Activated CD4-positive, alpha-beta T cell treated with anti-CD3 and anti-CD28 coated beads for 24 hours (primary cell): ENCODE measurements around the gene SUPT3H.
"Not testable (repeated sequence)": the region's sequence is repeated elsewhere in the genome, so short reads cannot be mapped to it uniquely, and the experiment has no call there.

Experiments
- DNase-seq, 2 donors: peaks; one replicate each; pipeline ENCODE4 v3.0.0-alpha.2; 2020; ENCODE audit warnings: low read depth in 2 of 2

The SUPT3H gene

GRCh38 chr6:45326698-45327417, 50.9 kb downstream of the SUPT3H start:
- DNase-seq: no peak

- no peak for DNase-seq
Measured at GRCh38 chr6:45323656-45324224, 54.0 kb downstream of the SUPT3H start.

- DNase-seq: no peak
Measured at GRCh38 chr6:45320349-45320748, 57.4 kb downstream of the SUPT3H start.

DNA sequence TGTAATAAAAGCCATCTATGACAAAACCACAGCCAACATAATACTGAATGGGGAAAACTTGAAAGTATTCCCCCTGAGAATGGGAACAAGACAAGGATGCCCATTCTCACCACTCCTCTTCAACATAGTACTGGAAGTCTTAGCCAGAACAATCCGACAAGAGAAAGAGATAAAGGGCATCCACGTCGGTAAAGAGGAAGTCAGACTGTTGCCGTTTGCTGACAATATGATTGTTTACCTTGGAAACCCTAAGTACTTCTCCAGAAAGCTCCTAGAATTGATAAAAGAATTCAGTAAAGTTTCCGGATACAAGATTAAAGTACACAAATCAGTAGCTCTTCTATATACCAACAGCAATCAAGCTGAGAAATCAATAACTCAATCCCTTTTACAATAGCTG, 63.6 kb downstream of the SUPT3H start:
- no peak for DNase-seq

- DNase-seq: no peak
Measured at GRCh38 chr6:45310118-45310788, 67.5 kb downstream of the SUPT3H start.

GRCh38 chr6:45305546-45305945, 72.2 kb downstream of the SUPT3H start:
- DNase-seq: no peak

DNA sequence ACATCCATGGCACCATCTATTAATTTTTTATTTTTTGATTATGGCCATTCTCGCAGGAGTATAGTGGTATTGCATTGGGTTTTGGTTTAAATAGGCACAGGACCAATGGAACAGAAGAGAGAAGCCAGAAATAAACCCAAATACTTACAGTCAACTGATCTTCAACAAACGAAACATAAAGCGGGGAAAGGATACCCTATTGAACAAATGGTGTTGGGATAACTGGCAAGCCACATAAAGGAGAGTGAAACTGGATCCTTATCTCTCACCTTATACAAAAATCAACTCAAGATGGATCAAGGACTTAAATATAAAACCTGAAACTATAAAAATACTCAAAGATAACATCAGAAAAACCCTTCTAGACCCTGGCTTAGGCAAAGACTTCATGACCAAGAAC, 74.9 kb downstream of the SUPT3H start:
- no peak for DNase-seq

GRCh38 chr6:45301348-45302142, 76.2 kb downstream of the SUPT3H start:
- DNase-seq: no peak

DNA sequence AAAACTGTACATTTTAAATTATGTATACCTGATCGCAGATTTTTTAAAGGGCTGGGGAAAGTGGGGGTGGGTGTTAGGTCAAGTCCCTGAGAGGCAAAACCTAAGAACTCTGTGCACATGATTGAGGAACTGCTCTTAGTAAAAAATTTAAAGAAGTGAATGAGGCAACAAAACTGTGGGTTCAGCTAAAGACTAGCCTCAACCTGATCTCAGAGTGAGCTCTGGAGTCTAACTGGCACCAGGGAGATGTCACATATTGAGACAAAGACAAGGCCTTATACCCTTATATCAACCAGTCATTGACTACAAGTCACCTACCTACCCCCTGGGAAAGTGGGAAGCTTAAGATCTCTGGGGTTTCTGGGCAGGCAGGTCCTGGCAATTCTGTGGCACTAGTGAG, 77.0 kb downstream of the SUPT3H start:
- no peak for DNase-seq

- no peak for DNase-seq
Measured at GRCh38 chr6:45299096-45299581, 78.6 kb downstream of the SUPT3H start.

GRCh38 chr6:45297320-45297719, 80.4 kb downstream of the SUPT3H start:
- no peak for DNase-seq

DNA sequence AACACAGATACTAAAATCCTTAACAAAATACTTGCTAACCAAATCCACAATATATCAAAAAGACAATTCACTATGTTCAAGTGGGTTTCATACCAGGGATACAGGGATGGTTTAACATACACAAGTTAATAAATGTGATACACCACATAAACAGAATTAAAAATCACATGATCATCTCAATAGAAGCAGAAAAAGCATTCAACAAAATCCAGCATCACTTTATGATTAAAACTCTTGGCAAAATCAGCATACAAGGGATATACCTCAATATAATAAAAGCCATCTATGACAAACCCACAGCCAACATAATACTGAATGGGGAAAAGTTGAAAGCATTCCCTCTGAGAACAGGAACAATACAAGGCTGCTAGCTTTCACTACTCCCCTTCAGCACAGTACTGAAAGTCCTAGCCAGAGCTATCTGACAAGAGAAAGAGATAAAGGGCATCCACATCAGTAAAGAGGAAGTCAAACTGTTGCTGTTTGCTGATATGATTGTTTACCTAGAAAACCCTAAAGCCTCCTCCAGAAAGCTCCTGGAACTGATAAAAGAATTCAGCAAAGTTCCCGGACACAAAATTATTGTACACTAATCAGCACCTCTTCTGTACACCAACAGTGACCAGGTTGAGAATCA, 83.6 kb downstream of the SUPT3H start:
- not testable (repeated sequence) for DNase-seq

GRCh38 chr6:45293306-45293705, 84.4 kb downstream of the SUPT3H start:
- DNase-seq: no peak

DNA sequence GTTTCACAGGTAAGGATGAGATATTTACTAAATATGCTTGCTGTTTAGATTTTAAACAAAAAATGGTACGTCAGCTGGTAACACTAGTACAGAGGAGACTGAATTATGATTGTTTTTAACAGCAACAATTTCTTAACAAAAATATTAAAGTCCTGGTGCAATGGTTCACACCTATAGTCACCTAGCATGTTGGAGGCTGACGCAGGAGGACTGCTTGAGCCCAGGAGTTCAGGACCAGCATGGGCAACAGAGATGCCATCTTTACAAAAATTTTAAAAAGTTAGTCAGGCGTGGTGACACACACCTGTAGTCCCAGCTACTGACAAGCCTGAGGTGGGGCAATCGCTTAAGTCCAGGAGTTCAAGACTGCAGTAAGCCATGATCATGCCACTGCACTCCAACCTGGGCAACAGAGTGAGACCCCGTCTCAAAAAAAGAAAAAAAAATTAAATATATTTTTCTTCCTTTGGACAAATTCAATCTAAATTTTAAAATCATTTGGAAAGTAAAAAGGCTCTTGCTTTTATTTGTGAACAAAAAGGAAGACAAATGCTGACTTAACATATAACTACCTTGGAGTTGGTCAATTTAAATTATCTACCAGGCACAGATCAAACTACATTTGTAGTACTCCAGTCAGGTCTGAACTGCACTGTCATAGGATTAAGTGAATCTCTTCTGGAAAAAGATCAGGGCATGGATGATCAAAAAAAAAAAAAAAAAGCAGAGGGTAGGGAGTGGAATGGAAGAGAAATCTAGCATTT, 87.8 kb downstream of the SUPT3H start:
- no peak for DNase-seq

- not testable (repeated sequence) for DNase-seq
Measured at GRCh38 chr6:45286707-45287106, 91.0 kb downstream of the SUPT3H start.

DNA sequence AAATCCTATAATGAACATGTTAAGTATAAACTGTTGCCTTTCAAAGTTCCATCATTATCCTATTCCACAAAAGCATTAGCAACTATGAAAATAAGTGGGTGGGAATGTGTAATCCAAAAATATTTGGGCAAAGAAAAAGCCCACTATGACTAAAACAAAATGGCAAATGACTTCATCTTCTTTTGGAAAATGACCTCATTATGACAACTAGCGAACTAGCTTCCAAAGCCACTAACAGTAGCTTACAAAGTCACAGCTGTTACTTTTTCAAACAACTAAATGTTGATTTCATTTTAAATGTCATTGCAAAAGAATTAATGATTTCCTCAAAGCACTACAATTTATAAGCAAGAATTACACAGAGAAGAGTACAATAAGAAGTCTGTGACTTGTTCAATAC, 99.4 kb downstream of the SUPT3H start:
- no peak for DNase-seq

GRCh38 chr6:45277741-45278140, 100.0 kb downstream of the SUPT3H start:
- DNase-seq: not testable (repeated sequence)

GRCh38 chr6:45275358-45275757, 102.4 kb downstream of the SUPT3H start:
- no peak for DNase-seq

DNA sequence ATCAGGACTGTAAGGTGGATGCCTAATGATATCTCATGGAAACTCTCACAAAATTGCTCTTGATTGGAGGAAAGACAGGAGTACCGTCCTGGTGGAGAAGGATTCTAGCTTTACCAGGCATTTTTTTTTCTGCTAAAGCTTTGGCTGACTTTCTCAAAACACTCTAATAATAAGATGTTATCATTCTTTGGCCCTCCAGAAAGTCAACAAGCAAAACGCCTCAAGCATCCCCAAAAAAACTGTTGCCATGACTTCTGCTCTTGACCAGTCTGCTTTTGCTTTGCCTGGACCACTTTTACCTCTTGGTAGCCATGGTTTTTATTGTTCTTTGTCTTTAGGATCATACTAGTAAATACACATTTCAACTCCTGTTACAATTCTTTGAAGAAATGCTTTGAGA, 105.1 kb downstream of the SUPT3H start:
- DNase-seq: no peak

DNA sequence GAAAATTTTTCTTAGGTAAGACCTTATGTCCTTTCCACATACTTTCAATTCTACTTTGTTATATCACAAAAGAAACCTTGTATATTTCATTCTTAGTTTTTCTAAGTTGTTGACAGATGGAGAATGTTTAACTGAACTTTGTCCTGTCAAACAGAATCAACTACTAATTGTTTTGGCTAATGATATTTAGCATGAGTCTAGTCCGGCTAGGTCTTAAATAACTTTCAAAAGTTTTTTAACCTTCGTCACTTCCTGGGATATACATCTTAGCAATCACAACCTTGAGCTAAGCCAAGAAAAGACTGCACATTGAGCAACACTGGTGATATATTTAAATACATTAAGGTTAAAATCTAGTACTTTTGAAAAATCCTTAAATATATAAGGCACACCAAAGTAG, 112.5 kb downstream of the SUPT3H start:
- DNase-seq: no peak

DNA sequence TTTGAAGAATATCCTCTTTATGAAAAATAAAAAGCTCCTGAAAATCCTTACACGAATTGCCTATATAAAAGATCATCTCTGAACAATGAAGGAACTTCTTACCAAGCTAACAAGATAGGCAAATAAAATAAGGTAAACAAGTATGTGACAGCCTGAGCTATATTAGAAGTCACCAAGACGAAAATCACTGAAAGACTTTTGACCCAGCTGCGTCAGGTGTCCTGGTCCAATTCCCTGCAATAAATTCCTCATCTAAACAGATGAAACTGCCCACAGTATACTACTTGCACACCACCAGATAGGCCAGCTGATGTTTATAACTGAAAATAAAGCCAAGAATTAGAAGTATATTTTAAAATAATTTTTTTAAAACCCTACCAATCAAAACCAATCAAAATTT, 117.0 kb downstream of the SUPT3H start:
- no peak for DNase-seq
